BJ (cell line): ENCODE data around the gene MEG3. TPM values are rescaled to one million over a fixed set of nuclear protein-coding genes. Genes with fewer than 3 reads are reported as not detected.

ENCODE experiments used
- CTCF ChIA-PET: fragments of 350-600 bp; formaldehyde crosslinking; extraction: SDS; loops from one replicate; lab custom pipeline; 2021; ENCODE audit warnings: antibody characterized with exemption, inconsistent platforms; lab: Yijun Ruan, JAX
- POLR2A ChIA-PET: fragments of 300-600 bp; sonication (Branson Sonifier 250); formaldehyde crosslinking; extraction: SDS; loops from one replicate; lab custom pipeline; 2021; ENCODE audit warnings: antibody characterized with exemption; lab: Charles Lee
- DNase-seq: peaks from one replicate; pipeline ENCODE4 v3.0.0-alpha.2; 2011; ENCODE audit warnings: low read depth
- H3K27me3 ChIP-seq: 2 replicates; pipeline ENCODE4 v1.6.0; 2011; ENCODE audit warnings: low read length; ENCODE audit not compliant: control insufficient read depth, insufficient read depth
- H3K36me3 ChIP-seq: 2 replicates; pipeline ENCODE4 v1.5.1; 2011; ENCODE audit warnings: low read length; ENCODE audit not compliant: control insufficient read depth, insufficient read depth
- H3K4me3 ChIP-seq: 2 replicates; pipeline ENCODE4 v1.5.1; 2011; ENCODE audit warnings: low read depth, mild to moderate bottlenecking, control low read depth, low read length
- CTCF ChIP-seq: IDR thresholded peaks from 2 replicates; pipeline ENCODE4 v1.5.1; 2011; ENCODE audit warnings: low read depth, mild to moderate bottlenecking, control low read depth, inconsistent platforms, low read length, moderate library complexity; ENCODE audit not compliant: insufficient read depth
- polyA plus RNA-seq: library from polyadenylated mRNA; depleted of rRNA; stranded (reverse); fragments of >200 nt; gene quantifications from 2 replicates; pipeline ENCODE4 v1.2.3, GENCODE V29; 2011

Gene MEG3
- polyA plus RNA-seq, 1 experiment = 234 TPM

- CTCF ChIA-PET = interaction anchor here (0.6 to 1.9 kb wide), 3 partner anchors 9 to 517 kb away, joined by 3 to 4 read pairs (median 4); no protein-coding TSS in a partner anchor
- no peak for DNase-seq
Observed at GRCh38 chr14:100900837-100901390, 75.0 kb downstream of the MEG3 start.

DNA sequence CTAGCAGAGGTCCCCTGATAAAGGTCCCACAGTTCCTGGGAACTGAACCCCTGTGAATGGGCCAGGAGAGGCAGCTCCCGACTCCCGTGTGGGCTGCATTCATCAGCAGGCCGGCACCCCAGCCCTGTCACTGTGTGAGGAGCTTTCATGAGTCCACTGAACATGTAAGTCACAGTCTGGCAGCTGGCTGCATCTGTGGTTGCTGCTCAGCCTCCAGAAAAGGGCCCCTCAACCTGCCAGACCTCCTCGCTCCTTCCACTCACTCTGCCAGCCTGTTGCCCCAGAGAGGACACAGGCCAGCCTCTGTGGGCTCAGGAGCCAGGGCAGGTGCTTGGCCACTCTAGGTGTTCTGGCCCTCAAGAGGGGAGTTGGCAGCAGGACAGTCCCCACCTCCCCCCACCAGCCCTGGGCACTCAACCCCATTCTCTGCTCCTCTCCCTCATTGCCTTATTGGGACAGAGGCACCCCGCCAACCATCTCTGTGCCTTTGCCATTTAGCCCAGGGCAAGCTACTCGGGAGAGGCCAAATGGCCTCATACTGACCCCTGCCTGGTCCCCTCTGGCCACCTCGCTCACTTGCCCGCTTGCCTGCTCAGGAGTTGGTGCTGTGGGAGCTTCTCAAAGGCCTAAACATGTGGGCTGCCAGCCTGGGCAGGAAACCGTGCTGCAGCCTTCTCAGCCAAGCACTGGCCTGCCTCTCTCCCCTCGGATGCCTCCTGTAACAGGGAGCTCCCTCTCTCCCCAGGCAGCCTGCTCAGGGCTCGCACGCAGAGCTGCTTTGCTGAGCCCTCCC, 75.7 kb downstream of the MEG3 start:
- no peak overlapping the region for H3K4me3 ChIP-seq
- ChIA-PET POLR2A (no interaction called here), CTCF (interaction anchor here (0.8 to 1.9 kb wide), 2 partner anchors 239 to 518 kb away, joined by 3 to 4 read pairs; no protein-coding TSS in a partner anchor)
- H3K27me3 ChIP-seq = no peaks in the 10 kb centered on the region; the same call in 1 of the 2 replicates
- no peak for TF ChIP-seq CTCF
- peaks cover 26% of the 10 kb centered on the region for H3K36me3 ChIP-seq
- no peak for DNase-seq

More at GRCh38 chr14:100900837-100901390, 75.0 kb downstream of the MEG3 start:
- POLR2A ChIA-PET = no interaction called here
- no peak overlapping the region for H3K4me3 ChIP-seq
- H3K36me3 ChIP-seq = peaks cover 29% of the 10 kb centered on the region
- no peaks in the 10 kb centered on the region; the same call in 1 of the 2 replicates for H3K27me3 ChIP-seq
- TF ChIP-seq CTCF = no peak

GRCh38 chr14:100902295-100903133, 76.6 kb downstream of the MEG3 start:
- POLR2A ChIA-PET = no interaction called here
- CTCF ChIA-PET = interaction anchor here (0.8 to 1.9 kb wide), 2 partner anchors 240 to 519 kb away, joined by 3 to 4 read pairs; no protein-coding TSS in a partner anchor

GRCh38 chr14:100903134-100903468, 77.2 kb downstream of the MEG3 start:
- ChIA-PET CTCF (no interaction called here), POLR2A (no interaction called here)
- Histone ChIP-seq H3K4me3 (no peak overlapping the region), H3K27me3 (no peaks in the 10 kb centered on the region; the same call in 1 of the 2 replicates), H3K36me3 (peaks cover 27% of the 10 kb centered on the region)
- no peak for TF ChIP-seq CTCF
- no peak for DNase-seq

More at GRCh38 chr14:100902295-100903133, 76.6 kb downstream of the MEG3 start:
- H3K4me3 ChIP-seq = no peak overlapping the region
- no peaks in the 10 kb centered on the region; the same call in 1 of the 2 replicates for H3K27me3 ChIP-seq
- no peak for TF ChIP-seq CTCF
- no peak for DNase-seq
- H3K36me3 ChIP-seq = peaks cover 27% of the 10 kb centered on the region
